Activated CD4-positive, alpha-beta T cell treated with anti-CD3 and anti-CD28 coated beads for 24 hours (primary cell): ENCODE data around the gene SPATA33.
"Not testable (repeated sequence)": the region's sequence is repeated elsewhere in the genome, so short reads cannot be mapped to it uniquely, and the experiment has no call there.

Experiments used
- DNase-seq, 2 donors: peaks; one replicate each; pipeline ENCODE4 v3.0.0-alpha.2; 2020; ENCODE audit warnings: low read depth in 2 of 2

The SPATA33 gene

GRCh38 chr16:89664238-89664637 lies 6.6 kb downstream of the SPATA33 start:
- DNase-seq, result not testable (repeated sequence)

- not testable (repeated sequence) for DNase-seq
Measured at GRCh38 chr16:89667000-89667399, 9.4 kb downstream of the SPATA33 start.

- DNase-seq, result no peak
Measured at GRCh38 chr16:89667633-89668032, 10.0 kb downstream of the SPATA33 start.

GRCh38 chr16:89668790-89669158 lies 11.1 kb downstream of the SPATA33 start:
- no peak for DNase-seq

GRCh38 chr16:89669755-89670154 lies 12.1 kb downstream of the SPATA33 start:
- DNase-seq, result no peak

- no peak for DNase-seq
Measured at GRCh38 chr16:89670496-89671431, 13.1 kb downstream of the SPATA33 start.

- DNase-seq, result not testable (repeated sequence)
Measured at GRCh38 chr16:89671565-89671964, 13.9 kb downstream of the SPATA33 start.

- no peak for DNase-seq
Measured at GRCh38 chr16:89672177-89672941, 14.7 kb downstream of the SPATA33 start.

- no peak for DNase-seq
Measured at GRCh38 chr16:89678258-89678657, 20.6 kb downstream of the SPATA33 start.

GRCh38 chr16:89685916-89686315 lies 28.3 kb downstream of the SPATA33 start:
- DNase-seq, result no peak

GRCh38 chr16:89686520-89687091 lies 29.0 kb downstream of the SPATA33 start, which contains the start of gene CDK10:
TSS of gene CDK10 (plus strand) at chr16:89686689. CDS start at chr16:89686711, 22 bp downstream.
- peak; percentile 85 to 86 for DNase-seq

- no peak for DNase-seq
Measured at GRCh38 chr16:89687092-89687940, 29.7 kb downstream of the SPATA33 start.

GRCh38 chr16:89688395-89688794 lies 30.8 kb downstream of the SPATA33 start:
- no peak for DNase-seq

GRCh38 chr16:89689142-89689541 lies 31.5 kb downstream of the SPATA33 start:
- DNase-seq, result no peak

- DNase-seq, result not testable (repeated sequence)
Measured at GRCh38 chr16:89689621-89690020, 32.0 kb downstream of the SPATA33 start.

- no peak for DNase-seq
Measured at GRCh38 chr16:89690392-89690901, 32.8 kb downstream of the SPATA33 start.

GRCh38 chr16:89691231-89691985 lies 33.8 kb downstream of the SPATA33 start:
- DNase-seq, result no peak

- no peak for DNase-seq
Measured at GRCh38 chr16:89691986-89692569, 34.4 kb downstream of the SPATA33 start.

GRCh38 chr16:89693289-89693731 lies 35.7 kb downstream of the SPATA33 start:
- DNase-seq, result no peak
